ENCODE data around the gene FYCO1. TPM values are rescaled to one million over a fixed set of nuclear protein-coding genes. Genes with fewer than 3 reads are reported as not detected.

The FYCO1 gene
- total RNA-seq, 1 donor from 2014 or later, result 14.9 TPM

DNA sequence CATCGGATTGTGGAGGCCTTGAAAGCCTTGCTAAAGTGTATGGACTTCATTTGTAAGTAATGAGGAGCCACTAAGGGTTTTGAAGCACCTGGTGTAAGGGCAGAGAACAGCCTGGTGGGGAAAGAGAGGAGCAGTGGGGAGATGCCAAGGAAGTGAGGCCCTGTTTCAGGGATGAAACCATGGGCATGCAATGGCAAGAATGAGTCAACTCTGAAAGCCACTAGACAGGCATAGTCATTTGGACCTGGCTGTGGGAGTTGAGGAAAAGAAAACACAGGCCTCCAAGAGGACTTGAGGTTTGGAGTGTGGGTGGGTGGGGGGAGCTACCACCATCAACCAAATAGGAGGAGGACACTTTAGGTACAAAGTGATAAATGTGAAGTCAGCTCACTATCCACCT is 24.1 kb upstream of the FYCO1 start:
- intact Hi-C loops (cut with micrococcal nuclease), result no loop called here
- no peak for DNase-seq
- Mint-ChIP-seq H3K9me3 (no peaks in the 10 kb centered on the region), H3K27ac (no peak overlapping the region), H3K36me3 (ENCODE audit: low read depth) (no peaks in the 10 kb centered on the region), H3K27me3 (no peaks in the 10 kb centered on the region), H3K4me1 (no peaks in the 10 kb centered on the region), H3K4me3 (no peak overlapping the region)
- TF ChIP-seq, protein P1, sequence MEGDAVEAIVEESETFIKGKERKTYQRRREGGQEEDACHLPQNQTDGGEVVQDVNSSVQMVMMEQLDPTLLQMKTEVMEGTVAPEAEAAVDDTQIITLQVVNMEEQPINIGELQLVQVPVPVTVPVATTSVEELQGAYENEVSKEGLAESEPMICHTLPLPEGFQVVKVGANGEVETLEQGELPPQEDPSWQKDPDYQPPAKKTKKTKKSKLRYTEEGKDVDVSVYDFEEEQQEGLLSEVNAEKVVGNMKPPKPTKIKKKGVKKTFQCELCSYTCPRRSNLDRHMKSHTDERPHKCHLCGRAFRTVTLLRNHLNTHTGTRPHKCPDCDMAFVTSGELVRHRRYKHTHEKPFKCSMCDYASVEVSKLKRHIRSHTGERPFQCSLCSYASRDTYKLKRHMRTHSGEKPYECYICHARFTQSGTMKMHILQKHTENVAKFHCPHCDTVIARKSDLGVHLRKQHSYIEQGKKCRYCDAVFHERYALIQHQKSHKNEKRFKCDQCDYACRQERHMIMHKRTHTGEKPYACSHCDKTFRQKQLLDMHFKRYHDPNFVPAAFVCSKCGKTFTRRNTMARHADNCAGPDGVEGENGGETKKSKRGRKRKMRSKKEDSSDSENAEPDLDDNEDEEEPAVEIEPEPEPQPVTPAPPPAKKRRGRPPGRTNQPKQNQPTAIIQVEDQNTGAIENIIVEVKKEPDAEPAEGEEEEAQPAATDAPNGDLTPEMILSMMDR (IDR thresholded peaks at IDR 0.05), result no peak
- ChIA-PET CTCF (interaction anchor here (1.2 kb wide), 1 partner anchor 60 kb away, joined by 3 read pairs; no protein-coding TSS in a partner anchor), POLR2A (interaction anchor here (0.5 kb wide), 1 partner anchor 258 kb away, joined by 3 read pairs; no protein-coding TSS in a partner anchor)
- ATAC-seq (ENCODE audit: low read depth), result no peak

DNA sequence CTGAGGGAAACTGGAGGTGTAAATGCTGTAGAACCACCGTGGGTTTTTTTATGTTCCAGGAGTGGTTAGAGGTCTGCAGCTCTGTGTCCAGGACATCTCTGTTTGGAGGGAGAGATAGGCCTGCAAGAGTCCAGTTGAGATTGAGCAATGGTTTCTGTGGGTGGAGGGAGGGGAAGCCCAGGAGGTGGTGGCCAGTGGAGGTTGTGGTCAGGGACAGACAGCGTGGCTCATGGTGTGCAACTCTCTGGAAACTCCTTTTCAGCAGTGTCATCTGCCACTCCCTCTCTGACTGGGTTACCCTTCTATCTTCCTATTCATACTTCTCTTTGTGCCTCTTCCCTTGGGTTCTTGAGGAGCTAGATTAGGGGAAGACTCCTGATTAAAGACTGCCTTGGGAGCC is 22.1 kb upstream of the FYCO1 start:
- TF ChIP-seq, protein P1 (IDR thresholded peaks at IDR 0.05), result no peak
- intact Hi-C loops (cut with micrococcal nuclease), result no loop called here
- no peaks in the 10 kb centered on the region for H3K9me3 Mint-ChIP-seq
- no peaks in the 10 kb centered on the region for H3K36me3 Mint-ChIP-seq (ENCODE audit: low read depth)
- peaks cover 3% of the 10 kb centered on the region for H3K27me3 Mint-ChIP-seq
- no peak overlapping the region for H3K4me3 Mint-ChIP-seq
- DNase-seq (no peak), ATAC-seq (ENCODE audit: low read depth) (no peak)
- ChIA-PET CTCF (no interaction called here), POLR2A (no interaction called here)
- no peak overlapping the region for H3K27ac Mint-ChIP-seq
- no peaks in the 10 kb centered on the region for H3K4me1 Mint-ChIP-seq

- ChIA-PET CTCF (no interaction called here), POLR2A (interaction anchor here (0.6 kb wide), 1 partner anchor 33 kb away, joined by 3 read pairs; no protein-coding TSS in a partner anchor)
- intact Hi-C loops (cut with micrococcal nuclease), result no loop called here
- Mint-ChIP-seq H3K27me3 (peaks cover 3% of the 10 kb centered on the region), H3K4me1 (no peaks in the 10 kb centered on the region), H3K4me3 (no peak overlapping the region), H3K9me3 (no peaks in the 10 kb centered on the region), H3K27ac (no peak overlapping the region), H3K36me3 (ENCODE audit: low read depth) (no peaks in the 10 kb centered on the region)
- DNase-seq (no peak), ATAC-seq (ENCODE audit: low read depth) (no peak)
- TF ChIP-seq, protein P1 (IDR thresholded peaks at IDR 0.05), result no peak
Measured at GRCh38 chr3:46013316-46014094, 17.9 kb upstream of the FYCO1 start.

DNA sequence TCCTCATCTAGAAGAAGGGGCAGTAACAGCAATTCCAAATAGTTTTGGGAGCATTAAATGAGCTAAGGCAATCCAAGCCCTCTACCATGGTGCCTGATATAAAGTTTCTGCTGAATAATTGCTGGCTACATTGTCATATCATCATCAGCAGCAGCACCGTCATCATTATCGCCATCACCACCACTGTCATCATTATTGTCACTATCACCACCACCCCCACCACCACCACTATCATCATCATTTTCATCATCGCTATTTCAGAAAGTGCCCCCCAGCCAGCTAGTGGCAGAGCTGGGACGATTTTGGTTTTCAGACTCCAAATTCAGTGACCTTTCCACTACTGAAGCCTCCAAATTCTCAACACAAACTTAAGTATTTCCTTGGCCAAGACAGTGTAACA is 16.6 kb upstream of the FYCO1 start:
- CTCF ChIA-PET, result no interaction called here
- H3K27ac Mint-ChIP-seq, result no peak overlapping the region
- no peaks in the 10 kb centered on the region for H3K4me1 Mint-ChIP-seq
- no peaks in the 10 kb centered on the region for H3K9me3 Mint-ChIP-seq
- DNase-seq (no peak), ATAC-seq (ENCODE audit: low read depth) (no peak)
- TF ChIP-seq, protein P1 (IDR thresholded peaks at IDR 0.05), result no peak
- POLR2A ChIA-PET, result no interaction called here
- intact Hi-C loops (cut with micrococcal nuclease), result no loop called here
- no peak overlapping the region for H3K4me3 Mint-ChIP-seq
- H3K27me3 Mint-ChIP-seq, result peaks cover 5% of the 10 kb centered on the region
- no peaks in the 10 kb centered on the region for H3K36me3 Mint-ChIP-seq (ENCODE audit: low read depth)

DNA sequence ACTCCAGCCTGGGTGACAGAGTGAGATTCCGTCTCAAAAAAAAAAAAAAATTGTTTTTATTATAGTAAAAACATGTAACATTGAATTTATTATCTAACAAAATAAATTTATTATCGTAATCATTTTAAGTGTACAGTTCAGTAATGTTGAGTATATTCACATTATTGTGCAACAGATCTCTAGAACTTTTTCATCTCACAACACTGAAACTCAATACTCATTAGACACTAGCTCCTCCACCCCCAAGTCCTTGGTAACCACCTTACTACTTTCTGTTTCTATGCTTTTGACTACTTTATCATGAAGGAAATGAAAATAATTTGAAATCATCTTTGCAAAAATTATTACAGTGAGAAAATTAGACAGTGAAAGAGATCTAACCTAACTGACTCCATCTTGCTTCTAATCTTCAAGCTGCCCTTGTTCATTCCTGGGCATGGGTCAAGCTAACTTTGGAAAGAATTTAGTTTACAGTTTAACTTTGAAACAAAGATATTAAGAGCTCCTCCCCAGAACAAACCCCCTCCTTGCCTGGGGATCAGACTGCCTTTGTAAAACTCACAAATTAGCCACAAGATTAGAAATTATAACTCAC is 15.0 kb upstream of the FYCO1 start:
- H3K27ac Mint-ChIP-seq, result no peak overlapping the region
- intact Hi-C loops (cut with micrococcal nuclease), result no loop called here
- ATAC-seq (ENCODE audit: low read depth) (no peak), DNase-seq (no peak)
- H3K4me1 Mint-ChIP-seq, result no peaks in the 10 kb centered on the region
- H3K27me3 Mint-ChIP-seq, result peaks cover 5% of the 10 kb centered on the region
- TF ChIP-seq, protein P1 (IDR thresholded peaks at IDR 0.05), result no peak
- H3K4me3 Mint-ChIP-seq, result no peak overlapping the region
- H3K36me3 Mint-ChIP-seq (ENCODE audit: low read depth), result no peaks in the 10 kb centered on the region
- CTCF ChIA-PET, result no interaction called here
- no peaks in the 10 kb centered on the region for H3K9me3 Mint-ChIP-seq
- POLR2A ChIA-PET, result no interaction called here
